RWPE2 (cell line): Measurements from ENCODE around the gene GREB1.
A peak's percentile ranks its signal among the peaks of the same experiment; 100 is the strongest.

Source experiments
- ATAC-seq: fragments of 200-7000 bp; cut with Tn5 transposase; 3 replicates; pipeline ENCODE4 v1.9.1; 2021; ENCODE audit warnings: low read depth
- DNase-seq: peaks from one replicate; pipeline ENCODE4 v3.0.0-alpha.2; 2020; ENCODE audit warnings: low spot score
- H3K27ac ChIP-seq: fragments of 450-650 bp; 2 replicates; pipeline ENCODE4 v1.5.1; 2017; ENCODE audit warnings: mild to moderate bottlenecking; ENCODE audit not compliant: poor library complexity, severe bottlenecking
- H3K27me3 ChIP-seq: fragments of 250-450 bp; sonication (Bioruptor Pico); 2 replicates; pipeline ENCODE4 v1.5.1; 2021; ENCODE audit warnings: mild to moderate bottlenecking, moderate library complexity; ENCODE audit not compliant: insufficient read depth, poor library complexity, severe bottlenecking
- H3K36me3 ChIP-seq: fragments of 250-450 bp; sonication (Bioruptor Pico); 2 replicates; pipeline ENCODE4 v1.5.1; 2020; ENCODE audit warnings: low read depth, mild to moderate bottlenecking, moderate library complexity
- H3K4me1 ChIP-seq: fragments of 250-450 bp; sonication (Bioruptor Pico); 2 replicates; pipeline ENCODE4 v1.5.1; 2021; ENCODE audit warnings: mild to moderate bottlenecking, moderate library complexity; ENCODE audit not compliant: insufficient read depth, poor library complexity, severe bottlenecking
- H3K4me3 ChIP-seq: fragments of 250-450 bp; sonication (Bioruptor Pico); 2 replicates; pipeline ENCODE4 v1.5.1; 2021; ENCODE audit warnings: mild to moderate bottlenecking, moderate library complexity; ENCODE audit not compliant: severe bottlenecking
- H3K9me3 ChIP-seq: fragments of 250-450 bp; sonication (Bioruptor Pico); 2 replicates; pipeline ENCODE4 v1.5.1; 2021; ENCODE audit warnings: mild to moderate bottlenecking, moderate library complexity; ENCODE audit not compliant: severe bottlenecking
- CTCF ChIP-seq: fragments of 450-650 bp; IDR thresholded peaks from one replicate; pipeline ENCODE4 v1.5.1; 2017; ENCODE audit warnings: mild to moderate bottlenecking, moderate library complexity; ENCODE audit not compliant: poor library complexity, severe bottlenecking

GREB1 gene

DNA sequence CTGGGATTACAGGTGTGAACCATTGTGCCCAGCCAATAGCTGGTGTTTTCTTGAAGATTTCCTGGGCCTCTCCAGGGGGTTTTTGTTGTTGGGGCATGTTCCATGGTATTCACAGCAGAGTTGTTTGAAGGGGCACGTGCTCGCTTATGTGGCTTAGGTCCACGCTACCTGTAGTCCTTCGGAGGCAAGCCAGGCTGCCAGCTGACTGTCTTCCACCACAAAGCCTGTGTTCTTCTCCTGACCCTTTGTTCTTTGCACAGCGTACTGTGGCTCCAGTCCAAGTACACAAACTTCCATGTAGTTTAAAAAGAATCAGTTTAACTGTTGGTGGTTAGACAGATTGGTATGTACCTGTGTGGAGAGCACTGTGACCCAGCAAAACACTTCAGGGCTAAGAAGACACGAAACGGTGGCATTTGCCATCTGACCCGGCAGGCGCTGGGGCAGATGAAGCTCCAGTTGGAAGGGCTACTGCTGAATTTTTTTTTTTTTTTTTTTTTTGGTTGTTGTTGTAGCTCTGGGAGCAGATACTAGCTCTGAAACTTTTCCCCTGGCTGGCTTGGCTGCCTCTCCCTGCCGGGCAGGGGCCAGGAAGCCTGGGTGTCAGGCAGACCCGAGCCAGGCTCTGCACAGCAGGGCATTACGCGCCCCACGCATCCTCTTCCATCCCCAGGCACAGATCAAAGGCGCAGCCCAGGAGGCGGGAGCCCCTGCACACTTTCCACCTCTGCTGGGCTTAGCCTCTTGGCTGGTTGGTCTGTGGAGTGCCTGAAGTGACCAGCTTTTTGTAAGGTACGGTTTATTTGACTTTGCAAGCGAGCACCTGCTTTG, 5.7 kb downstream of the GREB1 start:
- no peak for DNase-seq
- Histone ChIP-seq H3K27me3 (peaks cover 34% of the 10 kb centered on the region), H3K4me3 (no peak overlapping the region)

DNA sequence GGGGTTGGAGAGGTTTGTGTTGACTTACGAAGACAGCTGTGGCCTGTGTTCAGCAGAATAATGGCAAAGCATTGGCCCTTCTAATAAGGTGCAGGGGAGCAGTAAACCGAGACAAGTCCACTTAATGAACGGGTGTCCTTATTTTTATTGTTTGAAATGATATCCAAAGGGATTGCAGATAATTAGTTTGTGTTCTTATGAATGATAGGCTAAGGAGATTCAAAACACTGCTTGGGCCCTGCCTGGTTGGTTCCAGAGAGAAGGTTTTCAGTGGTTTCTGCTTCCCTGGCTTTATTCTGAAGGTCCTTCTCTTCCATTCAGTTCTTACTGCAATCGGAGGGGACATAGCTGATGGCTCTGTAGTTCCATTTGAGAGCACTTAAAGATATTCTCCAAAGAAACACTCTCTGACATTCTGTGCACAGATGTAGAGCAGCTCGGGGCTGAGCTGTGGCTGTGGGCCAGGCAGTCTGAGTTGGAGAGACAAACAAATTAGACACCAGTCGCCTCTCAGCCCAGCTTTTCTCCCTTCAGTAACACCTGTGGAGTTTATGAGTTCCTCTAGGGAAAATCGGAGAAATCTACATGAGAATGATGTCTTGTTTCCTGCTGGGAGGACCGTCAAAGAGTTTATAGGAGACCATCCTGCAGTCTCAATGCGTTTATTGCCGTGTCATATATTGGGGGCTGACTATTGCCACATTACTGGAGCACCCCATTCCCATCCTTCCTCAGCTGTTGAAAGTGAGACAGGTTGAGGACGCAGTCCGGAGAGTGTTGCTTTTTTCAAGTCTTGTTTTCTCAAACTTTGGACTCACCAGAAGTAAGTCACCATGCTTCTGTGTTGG, 6.5 kb downstream of the GREB1 start:
- peaks cover 27% of the 10 kb centered on the region for H3K27me3 ChIP-seq
- ATAC-seq (no peak), DNase-seq (no peak)
- no peak overlapping the region for H3K27ac ChIP-seq
- H3K9me3 ChIP-seq = no peaks in the 10 kb centered on the region
- no peak for TF ChIP-seq CTCF
- H3K4me3 ChIP-seq = no peak overlapping the region
- H3K36me3 ChIP-seq = no peaks in the 10 kb centered on the region
- H3K4me1 ChIP-seq = no peaks in the 10 kb centered on the region

More for the DNA sequence above, 5.7 kb downstream of the GREB1 start:
- H3K36me3 ChIP-seq = no peaks in the 10 kb centered on the region
- H3K4me1 ChIP-seq = no peaks in the 10 kb centered on the region
- ATAC-seq = peak; percentile 61; the same call in 2 of the 3 replicates
- no peak for TF ChIP-seq CTCF
- no peaks in the 10 kb centered on the region for H3K9me3 ChIP-seq
- no peak overlapping the region for H3K27ac ChIP-seq

GRCh38 chr2:11540996-11541692, 7.3 kb downstream of the GREB1 start:
- Histone ChIP-seq H3K4me3 (no peak overlapping the region), H3K27ac (no peak overlapping the region), H3K9me3 (no peaks in the 10 kb centered on the region), H3K4me1 (no peaks in the 10 kb centered on the region), H3K27me3 (peaks cover 19% of the 10 kb centered on the region), H3K36me3 (no peaks in the 10 kb centered on the region)
- no peak for TF ChIP-seq CTCF
- no peak for ATAC-seq
- no peak for DNase-seq

DNA sequence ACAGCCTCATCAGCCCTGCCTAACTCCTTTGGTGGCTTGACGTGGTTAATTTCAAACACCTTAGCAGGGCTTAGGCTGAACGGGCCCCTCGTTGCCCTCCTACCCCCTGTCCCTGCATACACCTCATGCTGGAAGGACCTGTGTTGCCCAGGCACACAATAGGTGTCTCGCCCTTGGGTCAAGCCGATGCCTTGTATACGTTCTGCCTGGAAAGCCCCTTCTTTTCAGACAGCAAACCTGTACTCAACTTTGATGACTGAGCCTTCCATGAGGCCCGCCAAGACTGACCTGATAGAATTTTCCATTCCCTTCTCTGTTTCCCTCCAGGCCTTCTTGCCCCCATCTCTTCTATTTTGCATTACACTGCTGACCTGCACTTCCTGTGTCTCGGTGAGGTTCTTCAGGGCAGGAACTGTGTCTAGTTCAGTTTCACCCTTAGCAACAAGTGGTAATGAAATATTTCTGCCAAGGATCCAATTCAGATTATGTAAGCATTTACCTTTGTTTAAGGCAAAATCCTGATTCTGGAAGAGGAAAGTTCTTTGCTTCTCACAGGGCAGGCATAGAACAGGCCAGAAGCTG, 7.9 kb downstream of the GREB1 start:
- no peak for TF ChIP-seq CTCF
- no peaks in the 10 kb centered on the region for H3K9me3 ChIP-seq
- H3K4me1 ChIP-seq = no peaks in the 10 kb centered on the region
- no peak overlapping the region for H3K4me3 ChIP-seq
- H3K27ac ChIP-seq = no peak overlapping the region
- no peaks in the 10 kb centered on the region for H3K36me3 ChIP-seq
- DNase-seq = no peak
- peaks cover 13% of the 10 kb centered on the region for H3K27me3 ChIP-seq
- no peak for ATAC-seq
